PC-3 (cell line): ENCODE measurements around the gene ACADSB.

Experiments
- CTCF ChIP-seq: fragments of 300-600 bp; sonication (generic); conservative IDR thresholded peaks from 2 replicates; pipeline ENCODE4 v1.5.1; 2017; ENCODE audit warnings: antibody characterized with exemption, low read depth, mild to moderate bottlenecking, low read length
- EZH2 ChIP-seq: fragments of 300-600 bp; sonication (generic); IDR thresholded peaks from one replicate; pipeline ENCODE4 v1.6.1; 2017; ENCODE audit warnings: antibody characterized with exemption, mild to moderate bottlenecking, low read length; ENCODE audit not compliant: unreplicated experiment

DNA sequence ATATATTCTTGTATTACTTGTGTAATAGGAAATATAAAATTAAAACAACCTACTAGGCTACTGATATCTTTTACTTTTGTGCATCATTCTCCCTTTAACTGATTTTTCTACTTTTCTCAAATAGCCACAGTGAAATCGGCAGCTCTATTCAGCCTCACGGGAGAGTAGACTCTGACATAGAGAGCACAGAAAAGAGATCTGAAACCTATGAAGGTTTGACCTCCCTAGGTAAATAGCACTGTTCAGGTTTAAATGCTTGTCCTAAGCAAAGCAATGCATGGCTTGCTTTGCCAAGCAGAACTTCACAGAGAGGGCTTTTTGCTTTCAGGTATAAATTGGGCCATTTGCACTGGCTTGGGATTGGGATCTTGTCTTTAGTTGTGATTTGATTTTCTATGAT is 53.1 kb downstream of the ACADSB start:
- TF ChIP-seq CTCF (no peak), EZH2 (no peak)
